NCI-H1436 (cell line): ENCODE results near the gene ASIC3.
"Not testable (repeated sequence)": the region's sequence is repeated elsewhere in the genome, so short reads cannot be mapped to it uniquely, and the experiment has no call there.

Source experiments
- DNase-seq: peaks from one replicate; lab custom pipeline; 2025; lab: John Stamatoyannopoulos, UW

Gene ASIC3

GRCh38 chr7:151047976-151048815, at the start of gene ASIC3:
Gene ASIC3 (plus strand): TSS chr7:151048531. CDS start chr7:151048886, 355 bp downstream.
- DNase-seq: no peak

- DNase-seq: no peak
These were observed 49.3 kb upstream of the ASIC3 start for GRCh38 chr7:150999001-150999400.

GRCh38 chr7:150999497-151000230, 48.7 kb upstream of the ASIC3 start:
- DNase-seq: no peak

DNA sequence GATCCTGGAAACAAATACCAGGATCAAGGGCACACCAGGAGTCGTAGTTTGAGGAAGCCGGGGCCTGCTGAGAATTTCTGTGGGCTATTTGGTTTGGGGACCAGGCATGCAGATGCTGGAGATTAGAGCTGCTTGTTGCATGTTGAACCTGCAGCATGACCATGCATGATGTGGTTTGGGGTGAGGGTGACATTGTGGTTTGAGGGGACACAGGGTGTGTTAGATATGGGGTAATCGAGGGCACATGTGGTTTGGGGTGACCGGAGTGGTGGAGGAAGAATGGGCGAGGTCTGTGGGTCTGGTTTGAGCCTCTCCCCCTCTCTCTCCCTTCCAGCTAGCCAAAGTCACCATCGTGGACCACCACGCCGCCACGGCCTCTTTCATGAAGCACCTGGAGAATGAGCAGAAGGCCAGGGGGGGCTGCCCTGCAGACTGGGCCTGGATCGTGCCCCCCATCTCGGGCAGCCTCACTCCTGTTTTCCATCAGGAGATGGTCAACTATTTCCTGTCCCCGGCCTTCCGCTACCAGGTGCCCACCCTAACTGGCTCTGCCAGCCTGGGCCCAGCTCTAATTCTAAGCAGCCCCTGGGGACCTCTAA, 47.3 kb upstream of the ASIC3 start:
- no peak for DNase-seq

DNA sequence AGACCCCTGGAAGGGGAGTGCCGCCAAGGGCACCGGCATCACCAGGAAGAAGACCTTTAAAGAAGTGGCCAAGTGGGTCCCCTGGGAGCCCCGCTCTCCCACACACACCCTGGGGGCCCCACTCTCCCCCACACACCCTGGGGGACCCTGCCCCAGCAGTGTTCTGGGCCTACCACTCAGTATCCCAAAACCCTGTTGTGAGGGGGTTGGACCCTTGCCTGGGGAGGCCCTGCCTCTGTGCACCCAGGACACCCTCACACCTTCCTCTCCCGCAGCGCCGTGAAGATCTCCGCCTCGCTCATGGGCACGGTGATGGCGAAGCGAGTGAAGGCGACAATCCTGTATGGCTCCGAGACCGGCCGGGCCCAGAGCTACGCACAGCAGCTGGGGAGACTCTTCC, 46.8 kb upstream of the ASIC3 start:
- DNase-seq: no peak

DNA sequence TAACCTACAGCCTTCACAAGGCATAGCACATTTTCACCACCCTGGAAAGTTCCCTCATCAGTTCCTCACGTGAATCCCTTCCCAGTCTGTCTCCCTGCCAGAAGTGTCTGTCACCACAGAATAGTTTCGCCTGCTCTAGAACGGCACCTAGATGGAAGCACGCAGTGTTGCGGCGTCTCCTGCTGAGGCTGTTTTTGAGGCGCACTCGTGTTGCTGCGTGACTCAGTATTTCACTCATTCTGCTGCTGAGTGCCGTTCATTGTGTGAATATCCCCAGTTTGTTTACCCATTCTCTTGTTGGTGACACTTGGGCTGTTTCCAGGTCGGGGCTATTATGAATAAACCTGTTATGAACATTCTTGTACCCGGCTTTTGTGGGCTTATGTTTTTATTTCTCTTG, 44.8 kb upstream of the ASIC3 start:
- no peak for DNase-seq

DNA sequence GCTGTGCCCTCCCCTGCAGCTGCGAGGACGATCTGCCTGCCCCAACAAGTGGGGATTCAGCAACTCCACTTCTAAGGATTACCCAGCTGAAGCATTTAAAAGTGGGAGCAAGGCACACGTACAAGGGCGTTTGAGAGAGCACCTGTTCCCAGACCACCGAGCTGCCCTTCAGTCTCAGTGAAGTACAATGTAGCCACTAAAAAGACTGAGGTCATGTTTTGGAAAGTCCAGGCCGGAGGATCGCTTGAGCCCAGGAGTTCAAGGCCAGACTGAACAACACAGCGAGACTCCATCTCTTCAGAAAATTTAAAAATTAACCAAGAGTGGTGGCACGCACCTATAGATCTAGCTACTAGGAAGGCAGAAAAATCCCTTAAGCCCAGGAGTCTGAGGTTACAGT, 42.8 kb upstream of the ASIC3 start:
- DNase-seq: no peak

- DNase-seq: no peak
These were observed 41.6 kb upstream of the ASIC3 start for GRCh38 chr7:151006590-151007300.

DNA sequence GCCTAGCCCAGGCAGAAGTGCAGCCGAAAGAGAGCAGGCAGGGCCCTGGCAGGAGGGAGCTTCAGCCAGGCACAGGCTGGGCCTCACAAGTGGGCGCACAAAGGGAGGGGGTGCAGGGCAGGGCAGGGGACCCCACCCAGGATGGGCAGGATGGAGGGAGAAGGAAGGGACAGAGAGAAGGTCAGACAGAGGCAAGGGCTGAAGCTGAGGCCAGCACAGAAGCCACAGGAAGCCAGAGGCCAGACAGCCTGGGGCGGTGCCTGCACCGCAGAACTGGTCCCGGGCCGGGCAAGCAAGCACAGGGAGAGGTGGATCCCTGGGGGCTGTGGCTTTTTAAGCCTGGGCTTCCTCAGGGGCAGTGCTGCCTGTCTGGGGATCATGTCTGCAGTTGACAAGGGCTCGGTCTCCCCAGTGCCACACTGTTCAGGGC, 40.8 kb upstream of the ASIC3 start:
- DNase-seq: no peak

DNA sequence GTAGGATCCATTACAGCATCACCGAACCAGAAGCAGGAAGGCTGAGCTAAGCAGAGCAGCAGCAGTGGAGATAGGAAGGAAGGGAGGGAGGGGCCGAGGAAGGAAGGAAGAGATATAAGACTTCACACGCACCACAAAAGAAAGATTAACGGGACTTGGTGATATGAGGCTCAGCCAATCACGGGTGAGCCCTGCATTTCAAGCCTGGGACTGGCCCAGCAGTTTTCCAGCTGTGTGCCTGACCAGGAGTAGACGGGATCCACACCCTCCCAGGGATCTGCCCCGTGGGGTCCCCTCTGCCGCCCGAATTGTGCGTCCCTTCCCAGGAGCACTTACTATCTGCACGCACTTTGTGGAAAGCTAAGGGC, 40.2 kb upstream of the ASIC3 start:
- DNase-seq: no peak

DNA sequence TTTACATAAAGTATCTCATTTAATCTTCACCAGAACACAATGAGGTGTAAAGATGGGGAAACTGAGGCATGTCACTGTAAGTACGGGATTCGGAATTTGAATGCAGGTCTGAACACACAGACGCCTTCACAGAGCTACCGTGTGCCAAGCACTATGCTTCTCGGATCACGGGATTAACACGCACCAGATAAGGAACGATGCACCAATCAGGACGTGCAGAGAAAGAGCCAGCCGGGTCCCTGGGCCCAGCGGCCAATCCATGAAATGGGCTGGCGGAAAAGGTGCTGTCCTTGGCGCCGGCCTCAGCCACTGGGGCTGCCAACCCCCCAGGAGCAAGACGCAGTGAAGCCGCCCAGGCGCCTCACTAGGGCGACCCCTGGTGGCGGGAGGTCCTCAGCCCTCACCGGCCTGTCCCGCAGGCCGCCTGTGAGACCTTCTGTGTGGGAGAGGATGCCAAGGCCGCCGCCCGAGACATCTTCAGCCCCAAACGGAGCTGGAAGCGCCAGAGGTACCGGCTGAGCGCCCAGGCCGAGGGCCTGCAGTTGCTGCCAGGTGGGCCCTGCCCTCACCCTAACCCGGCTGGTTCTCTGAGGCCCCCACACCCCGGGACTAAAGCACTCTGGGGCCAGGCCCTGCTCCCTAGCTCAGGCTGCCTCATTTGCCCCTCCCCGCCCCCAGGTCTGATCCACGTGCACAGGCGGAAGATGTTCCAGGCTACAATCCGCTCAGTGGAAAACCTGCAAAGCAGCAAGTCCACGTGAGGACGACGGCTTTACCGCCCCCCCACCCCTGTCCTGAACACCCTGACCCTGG, 39.6 kb upstream of the ASIC3 start:
- no peak for DNase-seq

DNA sequence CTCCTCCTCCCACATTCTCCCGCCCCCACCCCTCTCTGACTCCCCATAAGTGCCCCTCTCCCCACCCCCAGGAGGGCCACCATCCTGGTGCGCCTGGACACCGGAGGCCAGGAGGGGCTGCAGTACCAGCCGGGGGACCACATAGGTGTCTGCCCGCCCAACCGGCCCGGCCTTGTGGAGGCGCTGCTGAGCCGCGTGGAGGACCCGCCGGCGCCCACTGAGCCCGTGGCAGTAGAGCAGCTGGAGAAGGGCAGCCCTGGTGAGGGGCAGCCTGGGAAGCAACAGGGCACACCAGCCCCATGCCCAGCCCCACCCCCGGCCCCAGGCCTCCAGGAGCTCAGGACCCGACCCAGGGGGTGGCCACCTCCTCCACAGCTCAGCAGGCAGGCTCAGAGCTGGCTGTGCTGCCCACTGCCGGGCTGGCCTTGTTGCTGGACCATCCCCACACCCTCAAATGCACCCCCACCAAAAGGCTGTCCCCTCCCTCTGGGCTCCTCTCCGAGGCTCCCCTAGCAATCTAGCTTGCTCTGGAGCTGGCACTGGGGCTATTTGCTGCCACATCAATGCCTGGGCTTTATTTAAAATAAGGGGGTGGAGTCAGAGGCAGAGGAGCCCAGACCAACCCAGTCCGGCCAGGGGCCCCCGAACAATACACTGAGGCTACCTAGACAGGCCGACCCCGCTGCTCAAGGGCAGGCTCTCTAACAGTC, 38.8 kb upstream of the ASIC3 start:
- DNase-seq: no peak

GRCh38 chr7:151010037-151010306, 38.4 kb upstream of the ASIC3 start:
- DNase-seq: no peak

DNA sequence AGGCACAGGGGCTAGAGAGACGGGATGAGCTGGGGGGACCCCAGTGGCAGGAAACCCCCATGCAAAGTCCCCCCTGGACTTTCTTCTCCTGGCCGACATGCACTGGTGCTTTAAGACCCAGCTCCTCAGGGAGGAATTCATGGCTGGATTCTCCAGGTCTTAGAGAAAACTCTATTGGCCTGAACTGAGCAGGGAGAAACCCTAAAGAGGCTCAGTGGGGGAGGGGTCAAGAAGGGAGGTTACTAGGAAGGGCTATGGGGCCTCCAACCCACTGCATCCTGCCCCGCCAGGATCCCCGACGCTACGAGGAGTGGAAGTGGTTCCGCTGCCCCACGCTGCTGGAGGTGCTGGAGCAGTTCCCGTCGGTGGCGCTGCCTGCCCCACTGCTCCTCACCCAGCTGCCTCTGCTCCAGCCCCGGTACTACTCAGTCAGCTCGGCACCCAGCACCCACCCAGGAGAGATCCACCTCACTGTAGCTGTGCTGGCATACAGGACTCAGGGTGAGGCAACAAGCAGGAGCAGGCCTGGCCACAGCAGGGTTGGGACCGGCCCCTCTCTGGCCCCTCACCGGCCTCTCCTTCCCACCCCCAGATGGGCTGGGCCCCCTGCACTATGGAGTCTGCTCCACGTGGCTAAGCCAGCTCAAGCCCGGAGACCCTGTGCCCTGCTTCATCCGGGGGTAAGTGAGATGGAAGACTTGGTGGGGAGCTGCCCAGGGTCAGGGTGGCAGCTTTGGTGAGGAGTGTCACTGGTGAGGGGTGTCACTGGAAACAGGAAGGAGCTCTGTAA, 37.8 kb upstream of the ASIC3 start:
- no peak for DNase-seq

DNA sequence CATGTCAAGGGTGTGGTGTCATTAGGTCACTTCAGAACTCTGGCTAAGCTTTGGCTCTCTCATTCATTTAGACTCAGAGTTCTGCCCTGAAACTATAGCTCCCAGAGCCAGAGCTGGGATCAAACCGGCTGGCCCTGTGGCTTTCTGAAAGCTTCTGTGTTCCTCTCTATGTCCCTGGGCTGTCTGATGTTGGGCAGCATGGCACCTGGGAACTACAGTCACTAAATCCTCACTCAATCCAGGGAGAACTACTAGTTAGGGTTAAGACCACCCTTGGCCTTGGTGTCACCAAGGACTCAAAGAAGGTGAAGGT, 37.3 kb upstream of the ASIC3 start:
- DNase-seq: no peak

DNA sequence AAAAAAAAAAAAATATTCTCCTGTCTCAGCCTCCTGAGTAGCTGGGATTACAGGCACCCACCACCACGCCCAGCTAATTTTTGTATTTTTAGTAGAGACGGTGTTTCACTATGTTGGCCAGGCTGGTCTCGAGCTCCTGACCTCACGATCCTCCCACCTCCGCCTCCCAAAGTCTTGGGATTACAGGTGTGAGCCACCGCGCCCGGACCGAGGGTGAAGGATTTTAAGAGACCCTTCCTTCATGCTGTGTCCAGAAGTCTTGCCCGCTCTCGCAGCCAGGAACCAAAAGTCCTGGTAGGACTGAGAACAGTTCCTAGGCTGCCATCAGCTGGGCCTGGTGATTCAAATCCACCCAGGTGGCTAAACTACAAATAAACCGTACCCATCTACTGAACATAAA, 36.7 kb upstream of the ASIC3 start:
- not testable (repeated sequence) for DNase-seq

DNA sequence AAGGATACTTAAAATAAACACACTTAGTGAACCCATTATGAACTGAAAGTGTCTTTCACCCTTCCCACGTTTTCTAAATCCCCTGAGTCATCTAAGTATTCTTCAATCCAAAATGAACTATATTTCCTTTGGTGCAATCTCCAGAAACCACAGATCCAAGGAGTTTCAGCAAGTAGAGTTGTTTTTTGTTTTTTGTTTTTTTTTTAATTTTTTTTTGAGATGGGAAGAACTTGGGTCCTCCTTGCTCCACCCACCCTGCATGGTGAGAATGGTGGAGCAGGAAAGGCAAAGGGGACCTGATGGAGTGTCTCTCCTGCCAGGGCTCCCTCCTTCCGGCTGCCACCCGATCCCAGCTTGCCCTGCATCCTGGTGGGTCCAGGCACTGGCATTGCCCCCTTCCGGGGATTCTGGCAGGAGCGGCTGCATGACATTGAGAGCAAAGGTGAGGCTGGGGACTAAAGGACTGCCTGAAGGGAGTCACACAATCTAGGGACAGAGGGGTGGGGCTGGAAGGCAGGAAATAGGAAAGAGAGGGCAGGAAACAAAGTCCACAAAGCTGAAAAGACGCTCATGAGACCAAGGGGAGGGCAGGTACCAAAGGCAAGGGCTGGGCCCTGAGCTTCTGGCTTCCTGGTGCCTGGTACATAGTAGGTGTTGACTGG, 36.2 kb upstream of the ASIC3 start:
- DNase-seq: no peak

- DNase-seq: no peak
These were observed 35.4 kb upstream of the ASIC3 start for GRCh38 chr7:151012911-151013347.

GRCh38 chr7:151013356-151013732, 35.0 kb upstream of the ASIC3 start:
- no peak for DNase-seq
